OCI-LY1 (cell line): ENCODE measurements around the gene CBX6.

Source experiments
- H2AFZ ChIP-seq: fragments of 200-600 bp; sonication (generic), shearing (Covaris generic); 2 replicates; pipeline ENCODE4 v1.6.0; 2014; ENCODE audit warnings: antibody characterized with exemption, mild to moderate bottlenecking, low read length
- H3F3A ChIP-seq: fragments of 200-600 bp; sonication (generic), shearing (Covaris generic); 2 replicates; pipeline ENCODE4 v1.6.0; 2014; ENCODE audit warnings: mild to moderate bottlenecking, antibody characterized with exemption, low read length, moderate library complexity; ENCODE audit not compliant: insufficient read depth
- H3K27ac ChIP-seq: fragments of 200-600 bp; sonication (generic); 2 replicates; pipeline ENCODE4 v1.5.1; 2014; ENCODE audit warnings: low read length, mixed run types, mild to moderate bottlenecking, low read depth; ENCODE audit not compliant: poor library complexity, severe bottlenecking
- H3K27me3 ChIP-seq: fragments of 200-600 bp; sonication (generic); 2 replicates; pipeline ENCODE4 v1.6.0; 2014; ENCODE audit warnings: antibody characterized with exemption, mild to moderate bottlenecking, low read length, moderate library complexity; ENCODE audit not compliant: insufficient read depth
- H3K36me3 ChIP-seq: fragments of 200-600 bp; sonication (generic); 2 replicates; pipeline ENCODE4 v1.6.1; 2014; ENCODE audit warnings: mild to moderate bottlenecking, antibody characterized with exemption, low read length, moderate library complexity, mixed read lengths; ENCODE audit not compliant: insufficient read depth
- H3K4me1 ChIP-seq: fragments of 200-600 bp; sonication (generic); 2 replicates; pipeline ENCODE4 v1.5.1; 2014; ENCODE audit warnings: mild to moderate bottlenecking, low read length, moderate library complexity; ENCODE audit not compliant: insufficient read depth, severe bottlenecking
- H3K4me2 ChIP-seq: fragments of 200-600 bp; sonication (generic), shearing (Covaris generic); 2 replicates; pipeline ENCODE4 v1.6.1; 2014; ENCODE audit warnings: low read length
- H3K4me3 ChIP-seq: fragments of 200-600 bp; sonication (generic); 2 replicates; pipeline ENCODE4 v1.5.1; 2014; ENCODE audit warnings: low read length, low read depth, mild to moderate bottlenecking, mixed read lengths; ENCODE audit not compliant: poor library complexity, severe bottlenecking
- H3K79me2 ChIP-seq: fragments of 200-600 bp; shearing (Covaris generic); 2 replicates; pipeline ENCODE4 v1.6.1; 2016; ENCODE audit warnings: mixed run types, low read length, mixed read lengths; ENCODE audit not compliant: insufficient read depth
- H3K9ac ChIP-seq: fragments of 200-600 bp; sonication (generic), shearing (Covaris generic); 2 replicates; pipeline ENCODE4 v1.6.1; 2014; ENCODE audit warnings: mild to moderate bottlenecking, low read length, mixed read lengths
- H3K9me2 ChIP-seq: fragments of 200-600 bp; sonication (generic), shearing (Covaris generic); 2 replicates; pipeline ENCODE4 v1.6.1; 2014; ENCODE audit warnings: low read depth, mild to moderate bottlenecking, low read length, mixed read lengths
- H3K9me3 ChIP-seq: fragments of 200-600 bp; shearing (Covaris generic); 2 replicates; pipeline ENCODE4 v1.6.1; 2014; ENCODE audit warnings: low read length, mixed read lengths
- H4K20me1 ChIP-seq: fragments of 200-600 bp; sonication (generic), shearing (Covaris generic); 2 replicates; pipeline ENCODE4 v1.6.0; 2016; ENCODE audit warnings: mild to moderate bottlenecking, low read length; ENCODE audit not compliant: insufficient read depth
- EZH2 ChIP-seq: fragments of 200-600 bp; sonication (generic), shearing (Covaris generic); IDR thresholded peaks from 2 replicates; pipeline ENCODE4 v1.8.0; 2017; ENCODE audit warnings: borderline replicate concordance, mixed run types, mild to moderate bottlenecking, antibody characterized with exemption, low read length, moderate library complexity, mixed read lengths
- TF ChIP-seq, protein P1 (sequence below): fragments of 200-600 bp; sonication (generic), shearing (Covaris generic); IDR thresholded peaks from 2 replicates; pipeline ENCODE4 v1.5.1; 2017; ENCODE audit warnings: mild to moderate bottlenecking, antibody characterized with exemption, low read length, moderate library complexity, mixed read lengths

The CBX6 gene

DNA sequence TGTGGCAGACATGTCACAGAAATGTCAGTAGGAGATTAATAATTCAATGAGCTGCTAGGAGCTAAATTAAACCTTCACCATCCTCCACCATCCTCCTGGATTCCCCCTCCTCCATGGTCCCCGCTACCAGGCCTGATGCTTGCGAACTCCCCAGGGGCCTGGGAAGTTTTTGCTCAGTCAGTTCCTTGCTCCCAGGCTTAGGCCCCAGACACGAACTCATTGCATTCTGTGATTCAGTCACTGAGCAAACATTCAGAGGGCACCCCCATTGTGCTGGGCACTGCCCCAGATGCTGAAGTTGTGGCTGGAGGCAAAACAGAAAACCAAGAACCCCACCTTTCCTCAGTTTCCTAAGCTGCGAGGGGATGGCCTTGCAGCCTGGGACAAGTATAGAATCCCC lies 42.5 kb downstream of the CBX6 start:
- H3K79me2 ChIP-seq, result no peaks in the 10 kb centered on the region
- TF ChIP-seq, protein P1, sequence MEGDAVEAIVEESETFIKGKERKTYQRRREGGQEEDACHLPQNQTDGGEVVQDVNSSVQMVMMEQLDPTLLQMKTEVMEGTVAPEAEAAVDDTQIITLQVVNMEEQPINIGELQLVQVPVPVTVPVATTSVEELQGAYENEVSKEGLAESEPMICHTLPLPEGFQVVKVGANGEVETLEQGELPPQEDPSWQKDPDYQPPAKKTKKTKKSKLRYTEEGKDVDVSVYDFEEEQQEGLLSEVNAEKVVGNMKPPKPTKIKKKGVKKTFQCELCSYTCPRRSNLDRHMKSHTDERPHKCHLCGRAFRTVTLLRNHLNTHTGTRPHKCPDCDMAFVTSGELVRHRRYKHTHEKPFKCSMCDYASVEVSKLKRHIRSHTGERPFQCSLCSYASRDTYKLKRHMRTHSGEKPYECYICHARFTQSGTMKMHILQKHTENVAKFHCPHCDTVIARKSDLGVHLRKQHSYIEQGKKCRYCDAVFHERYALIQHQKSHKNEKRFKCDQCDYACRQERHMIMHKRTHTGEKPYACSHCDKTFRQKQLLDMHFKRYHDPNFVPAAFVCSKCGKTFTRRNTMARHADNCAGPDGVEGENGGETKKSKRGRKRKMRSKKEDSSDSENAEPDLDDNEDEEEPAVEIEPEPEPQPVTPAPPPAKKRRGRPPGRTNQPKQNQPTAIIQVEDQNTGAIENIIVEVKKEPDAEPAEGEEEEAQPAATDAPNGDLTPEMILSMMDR, result no peak
- no peak for TF ChIP-seq EZH2
- no peak overlapping the region for H2AFZ ChIP-seq
- H3K27me3 ChIP-seq, result no peaks in the 10 kb centered on the region; the same call in 1 of the 2 replicates
- H3K9me3 ChIP-seq, result no peaks in the 10 kb centered on the region
- H3F3A ChIP-seq, result no peaks in the 10 kb centered on the region
- no peak overlapping the region for H3K9ac ChIP-seq
- no peaks in the 10 kb centered on the region for H3K9me2 ChIP-seq
- H3K36me3 ChIP-seq, result no peaks in the 10 kb centered on the region
- H3K27ac ChIP-seq, result no peak overlapping the region
- no peak overlapping the region for H3K4me3 ChIP-seq
- no peaks in the 10 kb centered on the region for H3K4me1 ChIP-seq
- no peaks in the 10 kb centered on the region for H4K20me1 ChIP-seq
- H3K4me2 ChIP-seq, result no peak overlapping the region

DNA sequence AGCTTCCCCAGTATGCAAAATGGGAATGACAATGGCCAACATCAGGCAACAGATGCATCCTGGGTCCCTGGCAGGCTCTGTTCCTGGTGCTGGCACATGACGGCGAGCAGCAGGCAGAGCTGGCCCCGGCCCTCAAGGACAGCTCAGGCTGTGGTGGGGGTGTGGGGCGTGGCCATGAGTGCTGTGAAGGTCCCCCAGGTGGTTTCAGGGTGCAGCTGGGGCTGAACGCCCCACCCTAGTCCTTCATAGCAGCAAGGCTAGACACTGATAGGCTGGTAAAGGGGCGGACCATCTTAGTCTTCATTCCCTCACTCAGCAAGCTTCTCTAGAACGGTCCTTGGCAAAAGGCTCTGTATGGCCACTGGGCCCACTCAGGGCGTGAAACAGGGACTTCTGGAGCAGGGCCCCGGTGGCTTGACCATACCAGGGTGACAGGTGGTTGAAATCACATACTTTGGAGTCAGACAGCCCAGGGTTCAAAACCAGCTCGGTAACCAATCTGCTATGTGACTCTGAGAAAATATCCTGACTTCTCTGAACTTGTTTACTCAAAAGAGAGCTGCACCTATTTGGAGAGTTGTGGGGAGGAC lies 43.3 kb downstream of the CBX6 start:
- TF ChIP-seq, protein P1, result no peak
- TF ChIP-seq EZH2, result no peak
- no peaks in the 10 kb centered on the region for H3K79me2 ChIP-seq

DNA sequence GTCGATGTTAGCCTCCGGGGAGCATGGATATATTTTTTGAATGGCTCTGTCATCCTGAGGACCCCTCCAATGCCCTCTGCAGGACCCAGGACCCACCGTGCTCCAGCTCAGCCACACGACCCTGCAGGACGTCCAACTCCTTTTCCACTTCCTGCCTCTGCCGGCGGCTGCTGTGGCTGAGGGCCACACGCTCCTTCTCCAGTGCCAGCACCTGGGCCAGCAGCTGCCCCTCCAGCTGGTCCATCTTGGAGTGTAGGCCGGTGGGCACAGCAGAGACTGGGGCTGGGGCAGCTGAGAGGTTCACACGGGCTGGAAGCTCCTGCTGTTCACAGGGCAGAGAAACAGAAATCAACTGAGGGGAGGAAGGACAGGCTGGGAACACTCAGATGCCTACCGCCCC lies 43.8 kb downstream of the CBX6 start:
- no peak overlapping the region for H2AFZ ChIP-seq
- H4K20me1 ChIP-seq, result no peaks in the 10 kb centered on the region
- no peak overlapping the region for H3K4me3 ChIP-seq
- no peaks in the 10 kb centered on the region for H3K4me1 ChIP-seq
- H3K36me3 ChIP-seq, result no peaks in the 10 kb centered on the region
- no peak overlapping the region for H3K4me2 ChIP-seq
- H3K9me3 ChIP-seq, result no peaks in the 10 kb centered on the region
- H3K27ac ChIP-seq, result no peak overlapping the region
- no peak overlapping the region for H3K9ac ChIP-seq
- TF ChIP-seq EZH2, result no peak
- TF ChIP-seq, protein P1, result no peak
- no peaks in the 10 kb centered on the region; the same call in 1 of the 2 replicates for H3K27me3 ChIP-seq
- no peaks in the 10 kb centered on the region for H3F3A ChIP-seq
- no peaks in the 10 kb centered on the region for H3K9me2 ChIP-seq
- no peaks in the 10 kb centered on the region for H3K79me2 ChIP-seq

More for the DNA sequence above, 43.3 kb downstream of the CBX6 start:
- H3K4me2 ChIP-seq, result no peak overlapping the region
- H3K9me2 ChIP-seq, result no peaks in the 10 kb centered on the region
- no peaks in the 10 kb centered on the region for H3F3A ChIP-seq
- H3K36me3 ChIP-seq, result no peaks in the 10 kb centered on the region
- no peak overlapping the region for H3K4me3 ChIP-seq
- no peaks in the 10 kb centered on the region; the same call in 1 of the 2 replicates for H3K27me3 ChIP-seq
- H3K4me1 ChIP-seq, result no peaks in the 10 kb centered on the region
- H3K9ac ChIP-seq, result no peak overlapping the region
- no peak overlapping the region for H2AFZ ChIP-seq
- H3K9me3 ChIP-seq, result no peaks in the 10 kb centered on the region
- no peak overlapping the region for H3K27ac ChIP-seq
- H4K20me1 ChIP-seq, result no peaks in the 10 kb centered on the region
